ENCODE results near the gene RAP1GDS1.

- TF ChIP-seq CTCF (IDR thresholded peaks at IDR 0.05 in 8 of 11, conservative IDR thresholded peaks at IDR 0.05 in 3 of 11) = no peak
- TF ChIP-seq POLR2AphosphoS5 (IDR thresholded peaks at IDR 0.05) = no peak
- no peak for TF ChIP-seq POLR2A (IDR thresholded peaks at IDR 0.05)
Measured at GRCh38 chr4:98466868-98467599, 205.8 kb downstream of the RAP1GDS1 start.
